HG02943 (cell line): ENCODE measurements around the gene KTN1.
A peak's percentile ranks its signal among the peaks of the same experiment; 100 is the strongest.

Experiments used
- ATAC-seq: cut with Tn5 transposase; IDR thresholded peaks from one replicate; pipeline ENCODE4 v1.9.1; 2021; ENCODE audit warnings: mild to moderate bottlenecking, low read depth, moderate library complexity; ENCODE audit not compliant: unreplicated experiment

The KTN1 gene

DNA sequence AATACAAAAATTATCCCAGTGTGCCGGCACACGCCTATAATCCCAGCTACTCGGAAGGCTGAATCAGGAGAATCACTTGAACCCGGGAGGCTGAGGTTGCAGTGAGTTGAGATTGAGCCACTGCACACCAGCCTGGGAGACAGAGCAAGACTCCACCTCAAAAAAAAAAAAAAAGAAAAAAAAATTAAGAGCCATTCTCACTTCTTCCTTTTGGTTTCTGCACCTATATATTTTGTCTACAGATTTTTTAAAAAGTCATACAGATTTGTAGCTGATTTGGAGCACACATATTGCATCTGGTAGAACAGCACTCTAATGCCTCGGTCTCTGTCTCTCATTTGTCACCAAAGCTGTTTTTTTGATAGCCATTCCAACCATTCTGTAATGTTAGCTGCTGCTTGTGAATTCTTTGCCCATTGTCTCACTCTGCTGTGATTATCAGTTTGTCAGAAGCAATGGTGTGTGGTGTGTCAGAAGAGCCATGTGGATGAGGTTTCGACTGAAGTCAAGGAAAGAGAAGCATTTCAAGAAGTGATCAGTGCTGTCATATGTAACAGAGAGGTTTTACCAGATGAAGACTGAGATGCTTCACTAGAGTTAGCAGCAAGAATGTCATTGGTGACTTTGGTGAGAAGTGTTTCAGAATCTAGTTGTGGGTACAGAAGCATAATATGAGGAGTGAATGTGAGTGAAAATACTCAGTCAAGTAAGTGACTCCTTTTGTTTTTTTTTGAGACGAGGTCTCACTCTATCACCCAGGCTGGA lies 8.7 kb upstream of the KTN1 start:
- ATAC-seq = no peak

- ATAC-seq = no peak
These were observed 7.4 kb upstream of the KTN1 start for GRCh38 chr14:55572578-55572977.

- no peak for ATAC-seq
These were observed 5.0 kb upstream of the KTN1 start for GRCh38 chr14:55574988-55575387.

DNA sequence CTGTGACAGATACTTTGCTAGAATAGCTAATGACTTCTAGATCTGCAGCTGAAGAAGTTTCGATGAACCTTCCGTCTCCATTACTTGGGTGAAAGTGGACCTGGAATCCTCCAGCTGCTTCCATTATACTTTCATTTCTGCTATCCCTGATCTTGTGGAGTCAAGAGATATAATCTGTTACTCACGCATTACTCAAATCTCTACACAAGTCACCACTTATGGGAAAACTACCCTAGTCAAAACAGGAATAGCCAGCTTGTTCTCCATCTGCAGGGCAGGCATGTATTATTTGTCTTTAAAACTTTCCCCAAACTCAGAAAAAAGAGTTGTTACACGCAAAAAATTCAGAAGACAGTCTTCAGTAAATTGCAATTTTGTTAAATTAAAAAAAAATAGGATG lies 2.8 kb upstream of the KTN1 start:
- no peak for ATAC-seq

- no peak for ATAC-seq
These were observed 1.5 kb upstream of the KTN1 start for GRCh38 chr14:55578511-55578910.

DNA sequence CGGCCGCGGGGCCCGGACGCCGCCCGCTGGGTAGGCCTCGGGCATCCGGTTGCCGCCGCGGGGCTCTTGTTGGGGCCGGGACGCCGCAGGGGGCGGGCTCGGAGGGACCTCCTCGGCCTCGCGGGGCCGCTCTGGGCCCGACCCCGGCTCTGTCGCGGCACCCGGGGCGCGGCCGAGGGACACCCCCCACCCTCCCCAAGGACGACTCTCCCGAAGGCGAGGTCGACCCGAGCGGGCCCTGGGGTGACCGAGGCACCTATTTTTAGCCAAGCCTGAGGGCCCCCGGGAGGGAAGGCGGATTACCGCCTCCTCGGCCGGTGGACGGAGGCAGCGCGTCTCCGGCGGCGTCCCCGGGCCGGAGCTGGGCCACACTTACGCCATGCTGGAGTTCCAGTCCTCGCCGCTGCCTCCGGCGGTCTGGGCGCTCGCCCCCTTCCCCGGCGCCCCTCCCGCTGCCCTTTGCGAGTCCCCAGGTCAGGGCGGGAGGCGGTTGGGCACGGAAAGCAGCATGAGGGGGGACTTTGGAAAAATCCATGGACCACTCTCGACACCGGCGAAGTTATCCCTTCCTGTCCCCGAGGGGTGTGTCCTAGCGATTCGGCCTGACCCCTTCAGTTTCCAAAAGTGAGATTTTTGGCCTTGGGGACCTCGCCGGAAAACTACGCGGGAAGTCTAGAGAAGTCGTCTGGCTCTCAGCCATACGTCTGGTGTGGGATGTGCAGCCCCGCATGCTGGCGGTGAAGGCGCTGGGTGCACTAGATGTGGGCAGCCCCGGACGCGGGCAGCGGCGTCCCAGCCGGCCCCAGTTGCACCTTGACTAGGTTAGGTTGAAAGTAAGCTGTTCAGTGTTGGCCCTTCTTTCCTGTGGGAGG lies 699 bp downstream of the KTN1 start:
- peak; percentile 40 for ATAC-seq

- ATAC-seq = no peak
These were observed 1.4 kb downstream of the KTN1 start for GRCh38 chr14:55581342-55581771.

GRCh38 chr14:55582746-55583145 lies 2.7 kb downstream of the KTN1 start:
- ATAC-seq = no peak

GRCh38 chr14:55583942-55584468 lies 4.0 kb downstream of the KTN1 start:
- ATAC-seq = no peak

DNA sequence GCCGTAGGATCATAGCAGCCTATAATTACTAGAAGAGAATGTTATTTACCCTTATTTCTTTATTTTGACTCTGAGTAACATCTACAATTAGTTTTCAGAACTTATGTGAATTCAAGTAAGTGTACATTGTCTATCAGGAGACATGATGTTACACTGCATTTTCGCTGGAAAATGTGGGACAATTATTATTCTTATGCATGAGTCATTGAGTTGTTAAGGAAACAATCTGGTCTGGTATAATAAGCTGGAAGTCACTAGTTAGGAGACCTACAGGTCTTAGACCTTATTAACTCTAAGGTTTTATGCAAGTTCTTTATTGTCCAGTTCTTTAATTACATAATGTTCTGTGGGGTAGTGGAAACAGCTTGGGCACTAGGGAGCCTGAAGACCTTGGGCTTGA lies 5.8 kb downstream of the KTN1 start:
- ATAC-seq = no peak

- ATAC-seq = no peak
These were observed 6.4 kb downstream of the KTN1 start for GRCh38 chr14:55586411-55586810.

- no peak for ATAC-seq
These were observed 7.8 kb downstream of the KTN1 start for GRCh38 chr14:55587847-55588246.

DNA sequence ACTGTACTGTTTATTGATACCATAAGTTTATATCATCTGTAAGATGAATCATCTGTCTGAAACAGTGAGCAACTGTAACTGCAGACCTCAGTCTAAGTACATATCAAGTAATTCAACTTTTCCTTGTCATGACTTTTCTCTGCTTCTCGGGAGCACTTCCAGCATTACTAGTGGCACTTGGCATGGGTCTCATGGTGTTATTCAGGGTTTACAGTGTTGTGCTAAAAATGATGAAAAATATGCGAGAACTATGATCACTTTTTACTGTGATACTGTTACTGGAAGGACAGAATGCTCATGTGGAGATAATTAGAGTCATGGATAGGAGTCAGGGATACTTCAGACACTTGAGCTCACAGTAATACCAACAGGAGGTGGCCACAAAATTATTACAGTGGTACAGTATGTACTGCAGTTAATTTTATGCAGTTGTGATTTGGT lies 8.3 kb downstream of the KTN1 start:
- ATAC-seq = no peak

- no peak for ATAC-seq
These were observed 9.2 kb downstream of the KTN1 start for GRCh38 chr14:55589171-55589570.

DNA sequence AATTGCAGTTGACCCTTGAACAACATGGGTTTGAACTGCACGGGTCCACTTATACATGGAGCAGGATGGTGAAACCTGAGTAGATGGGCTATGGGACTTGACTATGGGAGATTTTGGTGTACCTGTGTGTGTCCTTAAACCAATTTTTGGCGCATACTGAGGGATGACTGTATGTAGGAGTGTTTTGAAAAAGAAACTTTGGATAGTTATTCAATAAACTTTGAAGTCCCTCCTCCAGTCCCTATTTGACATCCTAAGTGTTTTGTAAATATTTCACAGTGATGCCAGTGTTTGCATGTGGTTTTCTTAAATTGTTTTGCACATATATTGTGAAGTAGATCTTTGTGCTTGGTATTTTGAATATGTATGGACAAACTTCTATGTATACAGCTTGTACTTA lies 12.4 kb downstream of the KTN1 start:
- no peak for ATAC-seq

GRCh38 chr14:55593698-55594097 lies 13.7 kb downstream of the KTN1 start:
- ATAC-seq = no peak

GRCh38 chr14:55599250-55599879 lies 19.4 kb downstream of the KTN1 start:
- no peak for ATAC-seq

DNA sequence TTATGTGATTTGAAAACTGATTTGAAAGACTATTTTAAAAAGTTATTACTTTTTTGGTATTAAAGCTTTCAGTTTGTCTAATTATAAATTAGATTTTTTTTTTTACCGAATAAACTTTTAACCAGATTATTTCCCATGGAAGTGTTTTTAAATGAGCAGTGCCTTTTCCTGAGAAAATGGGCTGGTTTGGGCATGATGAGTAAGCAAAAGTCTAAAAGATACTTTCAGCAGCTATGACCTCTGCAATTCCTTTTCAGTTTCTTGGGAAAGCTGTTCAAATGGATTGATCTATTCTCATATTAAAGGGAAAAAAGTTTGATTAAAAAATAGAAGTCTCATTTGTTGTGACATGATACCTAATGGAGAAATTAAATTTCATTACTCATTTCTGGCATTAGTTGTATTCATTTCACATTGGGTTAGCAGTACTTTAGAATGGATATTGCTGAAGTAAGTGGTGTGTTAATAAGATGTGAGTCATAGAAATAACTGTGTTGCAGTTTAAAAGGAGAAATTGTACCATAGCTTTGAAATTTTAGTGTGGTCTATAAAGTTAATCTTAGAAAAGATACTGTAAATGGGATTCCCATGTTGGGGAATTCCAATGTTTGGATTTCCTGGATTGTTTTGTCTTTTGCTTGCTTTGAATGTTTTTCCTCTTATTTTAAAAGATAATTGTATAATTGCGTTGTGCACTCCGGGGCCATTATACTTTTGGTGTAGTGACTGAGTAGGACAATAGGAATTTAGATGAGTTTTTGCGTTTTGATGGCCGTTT lies 21.0 kb downstream of the KTN1 start:
- ATAC-seq = no peak

DNA sequence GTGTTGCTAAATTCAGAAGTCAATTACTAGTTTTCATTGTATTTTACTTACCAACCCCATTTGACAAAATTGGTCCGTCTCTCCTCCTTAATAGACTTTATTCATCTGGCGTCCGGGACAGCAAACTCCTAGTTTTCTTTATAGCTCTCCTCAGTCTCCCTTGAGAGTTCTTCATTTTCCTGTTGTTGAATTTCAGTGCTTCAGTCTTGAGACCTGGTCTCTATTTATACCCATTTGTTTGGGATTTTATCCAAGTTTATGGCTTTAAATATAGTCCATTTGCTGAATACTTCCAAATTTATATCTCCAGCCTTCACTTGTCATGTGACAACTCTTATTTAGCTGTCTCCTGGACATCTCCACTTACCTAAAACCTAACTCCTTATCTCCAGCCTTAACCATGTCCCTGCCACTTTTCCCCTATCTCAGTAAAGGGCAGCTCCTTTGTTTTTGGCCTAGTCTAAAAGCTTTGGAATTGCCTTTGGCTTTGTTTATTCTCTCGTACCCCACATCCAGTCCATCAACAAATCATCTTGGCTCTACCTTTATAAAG lies 23.5 kb downstream of the KTN1 start:
- no peak for ATAC-seq

GRCh38 chr14:55604488-55604887 lies 24.5 kb downstream of the KTN1 start:
- ATAC-seq = no peak
